KOPT-K1 (cell line): Measurements from ENCODE around the gene NXF1.
A peak's percentile ranks its signal among the peaks of the same experiment; 100 is the strongest.
"Not testable (repeated sequence)": the region's sequence is repeated elsewhere in the genome, so short reads cannot be mapped to it uniquely, and the experiment has no call there.

Source experiments
- H3K27ac ChIP-seq: fragments of 200-600 bp; sonication (generic); 2 replicates; pipeline ENCODE4 v1.5.1; 2016; ENCODE audit warnings: antibody characterized with exemption, mild to moderate bottlenecking, low read depth, low read length; ENCODE audit not compliant: poor library complexity, severe bottlenecking
- H3K36me3 ChIP-seq: fragments of 200-600 bp; sonication (generic); 2 replicates; pipeline ENCODE4 v1.5.1; 2017; ENCODE audit warnings: antibody characterized with exemption, mild to moderate bottlenecking, low read length, moderate library complexity; ENCODE audit not compliant: insufficient read depth
- H3K9me3 ChIP-seq: fragments of 200-600 bp; sonication (generic); 2 replicates; pipeline ENCODE4 v1.5.1; 2017; ENCODE audit warnings: antibody characterized with exemption, low read length, mild to moderate bottlenecking; ENCODE audit not compliant: insufficient read depth, poor library complexity, severe bottlenecking

The NXF1 gene

DNA sequence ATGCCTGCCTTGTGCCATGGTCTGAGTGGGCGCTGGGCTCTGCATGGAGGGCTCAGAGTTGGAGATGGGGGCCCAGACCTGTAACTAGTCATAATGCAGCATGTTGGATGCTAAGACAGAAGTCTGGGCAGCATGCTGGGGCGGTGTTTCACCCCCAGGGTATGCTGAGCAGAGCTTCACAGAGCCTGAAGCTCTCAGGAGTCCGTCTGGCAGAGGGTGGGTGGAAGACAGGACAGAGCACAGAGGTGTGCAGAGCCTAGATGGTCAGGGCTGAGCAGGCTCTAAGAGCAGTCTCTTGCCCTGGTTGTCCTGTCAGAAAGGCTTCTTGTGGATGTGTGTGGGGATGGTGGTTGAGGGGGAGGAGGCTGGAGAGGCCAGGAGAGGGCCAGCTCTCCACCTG is 26.8 kb downstream of the NXF1 start:
- no peak overlapping the region for H3K27ac ChIP-seq
- H3K36me3 ChIP-seq, result peaks cover 78% of the 10 kb centered on the region
- H3K9me3 ChIP-seq, result no peaks in the 10 kb centered on the region

GRCh38 chr11:62777389-62777788 is 27.9 kb downstream of the NXF1 start:
- H3K27ac ChIP-seq, result no peak overlapping the region
- peaks cover 70% of the 10 kb centered on the region for H3K36me3 ChIP-seq
- H3K9me3 ChIP-seq, result no peaks in the 10 kb centered on the region

GRCh38 chr11:62775646-62776045 is 29.6 kb downstream of the NXF1 start:
- Histone ChIP-seq H3K27ac (no peak overlapping the region), H3K9me3 (no peaks in the 10 kb centered on the region), H3K36me3 (peaks cover 58% of the 10 kb centered on the region)

GRCh38 chr11:62774407-62774806 is 30.8 kb downstream of the NXF1 start:
- Histone ChIP-seq H3K9me3 (no peaks in the 10 kb centered on the region), H3K36me3 (peaks cover 46% of the 10 kb centered on the region), H3K27ac (no peak overlapping the region)

GRCh38 chr11:62771144-62772021 is 33.9 kb downstream of the NXF1 start, which contains the start of gene TAF6L:
TSS of gene TAF6L (plus strand) at chr11:62771396. CDS start at chr11:62775784, 4,388 bp downstream.
- no peaks in the 10 kb centered on the region for H3K9me3 ChIP-seq
- H3K36me3 ChIP-seq, result peaks cover 40% of the 10 kb centered on the region
- peak within 1 kb of the TSS; percentile 69 for H3K27ac ChIP-seq

DNA sequence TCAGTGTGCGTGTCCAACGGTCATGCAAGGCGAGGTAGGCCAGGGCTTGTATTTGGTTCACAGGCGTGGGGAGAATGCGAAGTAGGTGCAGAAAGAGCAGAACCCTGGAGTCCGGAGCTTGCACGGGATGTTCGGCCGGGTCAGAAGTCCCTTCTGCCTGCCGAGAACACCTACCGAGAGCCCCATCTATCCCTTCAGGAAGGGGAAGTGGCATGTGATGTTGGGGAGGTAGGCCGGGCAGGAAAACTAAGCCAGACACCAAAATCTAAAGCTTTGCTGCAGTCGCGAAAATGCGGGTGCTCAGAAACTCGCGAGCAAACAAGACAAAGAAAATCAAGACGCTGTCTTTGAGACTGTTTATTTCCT is 34.5 kb downstream of the NXF1 start:
- Histone ChIP-seq H3K27ac (peak overlapping the region; percentile 69), H3K9me3 (no peaks in the 10 kb centered on the region), H3K36me3 (peaks cover 40% of the 10 kb centered on the region)

DNA sequence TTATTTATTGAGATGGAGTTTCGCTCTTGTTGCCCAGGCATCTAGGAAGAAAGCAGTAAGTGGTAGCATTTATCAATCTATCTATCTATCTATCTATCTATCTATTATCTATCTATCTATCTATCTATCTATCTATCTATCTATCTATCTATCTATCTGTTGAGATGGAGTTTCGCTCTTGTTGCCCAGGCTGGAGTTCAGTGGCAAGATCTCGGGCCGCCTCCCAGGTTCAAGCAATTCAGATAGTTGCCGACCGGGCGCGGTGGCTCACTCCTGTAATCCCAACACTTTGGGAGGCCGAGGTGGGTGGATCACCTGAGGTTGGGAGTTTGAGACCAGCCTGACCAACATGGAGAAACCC is 44.4 kb downstream of the NXF1 start:
- peak overlapping the region; percentile 72 for H3K27ac ChIP-seq
- peaks cover 21% of the 10 kb centered on the region for H3K36me3 ChIP-seq
- not testable (repeated sequence) for H3K9me3 ChIP-seq

DNA sequence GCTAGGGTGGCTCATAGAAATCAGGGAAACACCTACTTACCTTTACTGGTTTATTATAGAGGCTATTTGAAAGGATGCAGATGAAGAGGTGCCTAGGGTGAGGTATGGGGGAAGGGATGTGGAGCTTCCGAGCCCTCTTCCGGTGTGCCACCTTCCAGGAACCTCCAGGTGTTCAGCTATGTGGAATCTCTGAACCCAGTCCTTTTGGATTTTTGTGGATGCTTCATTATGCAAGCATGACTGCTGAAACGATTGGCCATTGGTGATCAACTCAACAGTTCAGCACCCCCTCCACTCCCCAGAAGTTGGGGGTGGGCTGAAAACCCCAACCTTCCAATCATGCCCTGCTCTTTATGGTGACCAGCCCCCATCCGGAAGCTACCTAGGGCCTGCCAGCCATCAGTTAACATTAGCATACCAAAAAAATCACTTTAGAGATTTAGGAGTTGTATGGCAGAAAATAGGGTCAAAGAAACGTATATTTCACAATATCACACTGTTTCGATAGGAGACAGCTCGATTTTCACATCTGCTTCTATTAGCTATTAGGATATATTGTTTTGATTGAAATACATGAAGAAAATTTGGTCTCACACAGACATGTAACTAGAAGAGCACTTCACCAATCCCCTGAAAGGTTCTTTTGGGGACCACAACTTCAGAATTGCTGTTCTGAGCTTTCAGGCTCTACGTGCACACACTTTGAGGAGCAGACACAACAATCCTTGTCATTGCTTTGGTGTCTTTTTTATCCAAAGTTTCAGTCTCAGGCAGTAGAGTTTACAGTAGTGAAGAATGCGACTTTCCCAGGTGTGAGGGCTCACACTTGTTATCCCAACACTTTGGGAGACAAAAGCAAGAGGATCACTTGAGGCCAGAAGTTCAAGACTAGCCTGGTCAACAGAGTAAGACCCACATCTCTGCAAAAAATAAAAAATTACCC is 47.1 kb downstream of the NXF1 start:
- Histone ChIP-seq H3K27ac (no peak overlapping the region), H3K9me3 (no peaks in the 10 kb centered on the region), H3K36me3 (0 out of 2 replicates have a peak, but pooled peaks cover under 1% of the 10 kb centered on the region)

- Histone ChIP-seq H3K27ac (no peak overlapping the region), H3K9me3 (no peaks in the 10 kb centered on the region), H3K36me3 (peaks cover 14% of the 10 kb centered on the region)
Observed at GRCh38 chr11:62755086-62755615, 50.1 kb downstream of the NXF1 start.

- Histone ChIP-seq H3K36me3 (peaks cover 21% of the 10 kb centered on the region), H3K9me3 (no peaks in the 10 kb centered on the region), H3K27ac (peak within 1 kb of the TSS; percentile 84)
Observed at GRCh38 chr11:62753736-62754603, 51.3 kb downstream of the NXF1 start, which contains the start of gene ZBTB3. TSS of gene ZBTB3 (minus strand) at chr11:62754160. CDS start at chr11:62753664, 496 bp downstream.

DNA sequence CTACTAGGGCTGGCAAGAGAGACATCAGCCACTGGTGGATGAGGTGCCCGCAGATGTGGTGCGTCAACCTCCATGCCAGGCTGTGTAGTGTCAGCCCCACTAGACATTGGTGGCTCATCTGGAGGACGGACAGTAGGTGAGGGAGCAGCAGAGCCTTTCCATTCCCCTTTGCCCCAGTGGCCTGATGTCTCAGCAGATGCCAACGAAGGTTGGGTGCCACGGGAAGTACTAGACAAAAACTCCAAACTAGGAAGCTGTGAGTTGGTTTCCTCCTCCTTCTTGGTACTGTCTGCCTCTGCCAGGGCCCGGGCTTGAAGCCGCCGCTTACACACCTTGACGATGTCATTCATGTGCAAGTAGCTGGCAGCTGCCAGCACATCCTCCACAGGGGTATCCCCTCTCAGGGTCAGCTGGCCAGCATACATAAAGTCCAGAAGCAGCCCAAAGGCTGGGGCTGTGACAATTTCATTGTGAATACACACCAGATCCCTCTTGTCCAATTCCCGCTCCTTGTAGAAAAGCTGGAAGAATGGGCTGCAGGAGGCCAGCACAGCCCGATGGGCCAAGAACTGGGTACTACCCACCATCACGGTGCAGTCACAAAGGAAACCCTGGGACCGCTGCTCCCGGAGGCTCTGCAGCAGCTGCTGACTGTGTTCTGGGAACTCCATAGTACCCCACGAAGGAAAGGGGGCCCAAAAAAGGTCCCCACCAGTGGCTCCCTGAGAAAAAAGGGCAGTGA is 52.1 kb downstream of the NXF1 start:
- Histone ChIP-seq H3K9me3 (no peaks in the 10 kb centered on the region), H3K27ac (peak overlapping the region; percentile 84), H3K36me3 (peaks cover 26% of the 10 kb centered on the region)

GRCh38 chr11:62752177-62752785 is 53.0 kb downstream of the NXF1 start:
- Histone ChIP-seq H3K36me3 (peaks cover 26% of the 10 kb centered on the region), H3K27ac (no peak overlapping the region), H3K9me3 (no peaks in the 10 kb centered on the region)

GRCh38 chr11:62749931-62750330 is 55.3 kb downstream of the NXF1 start:
- not testable (repeated sequence) for H3K27ac ChIP-seq, H3K9me3 ChIP-seq
- H3K36me3 ChIP-seq, result peaks cover 26% of the 10 kb centered on the region
